ENCODE data around the gene ACOT12. TPM values are rescaled to one million over a fixed set of nuclear protein-coding genes. Genes with fewer than 3 reads are reported as not detected.

Gene ACOT12
- total RNA-seq, 1 experiment from 2014 or later: not detected

- no peak for TF ChIP-seq ZSCAN18 (CRISPR knock-in tag; IDR thresholded peaks at IDR 0.05)
- TF ChIP-seq TCF7 (CRISPR knock-in tag; IDR thresholded peaks at IDR 0.05; ENCODE audit: low read depth): no peak
- no peak for TF ChIP-seq MLX (CRISPR knock-in tag; IDR thresholded peaks at IDR 0.05)
- TF ChIP-seq CTCF (IDR thresholded peaks at IDR 0.05): no peak
Measured at GRCh38 chr5:81314581-81314980, 79.4 kb downstream of the ACOT12 start (continued).

GRCh38 chr5:81313686-81314085, 80.2 kb downstream of the ACOT12 start:
- ATAC-seq (no peak), DNase-seq (ENCODE audit: low spot score) (no peak)
- Mint-ChIP-seq H3K27me3 (ENCODE audit: low read depth) (no peaks in the 10 kb centered on the region), H3K36me3 (peaks cover 10% of the 10 kb centered on the region; the same call in 1 of the 2 replicates), H3K9me3 (no peaks in the 10 kb centered on the region), H3K27ac (no peak overlapping the region), H3K4me3 (no peak overlapping the region), H3K4me1 (peaks cover 12% of the 10 kb centered on the region)
- CTCF ChIA-PET: interaction anchor here (1.9 kb wide), 1 partner anchor 14 kb away, joined by 10 read pairs; no protein-coding TSS in a partner anchor
- POLR2A ChIA-PET: no interaction called here
- TF ChIP-seq MYBL2 (CRISPR knock-in tag; IDR thresholded peaks at IDR 0.05): no peak
- TF ChIP-seq JUN (CRISPR knock-in tag; IDR thresholded peaks at IDR 0.05): no peak
- TF ChIP-seq ZNF532 (CRISPR knock-in tag; IDR thresholded peaks at IDR 0.05; ENCODE audit: borderline replicate concordance): no peak
- TF ChIP-seq NR1H2 (CRISPR knock-in tag; IDR thresholded peaks at IDR 0.05): no peak
- TF ChIP-seq ATF6 (CRISPR knock-in tag; IDR thresholded peaks at IDR 0.05): no peak
- TF ChIP-seq CBFB (CRISPR knock-in tag; IDR thresholded peaks at IDR 0.05; ENCODE audit: low read depth): no peak
- no peak for TF ChIP-seq AFF4 (CRISPR knock-in tag; IDR thresholded peaks at IDR 0.05; ENCODE audit: borderline replicate concordance)
- no peak for TF ChIP-seq SP1 (CRISPR knock-in tag; conservative IDR thresholded peaks at IDR 0.05)
- no peak for TF ChIP-seq SOX15 (CRISPR knock-in tag; IDR thresholded peaks at IDR 0.05)
- no peak for TF ChIP-seq NFE2L1 (CRISPR knock-in tag; IDR thresholded peaks at IDR 0.05)
- TF ChIP-seq PRDM15 (CRISPR knock-in tag; IDR thresholded peaks at IDR 0.05): no peak
- TF ChIP-seq ETV6 (CRISPR knock-in tag; IDR thresholded peaks at IDR 0.05): no peak
- TF ChIP-seq ATF1 (CRISPR knock-in tag; IDR thresholded peaks at IDR 0.05): no peak
- TF ChIP-seq TEAD1 (CRISPR knock-in tag; IDR thresholded peaks at IDR 0.05): no peak
